Measurements from ENCODE around the gene PRKG1. TPM values are rescaled to one million over a fixed set of nuclear protein-coding genes. Genes with fewer than 3 reads are reported as not detected.

The PRKG1 gene
- total and polyA plus RNA-seq, 2 of the 8 experiments (the other 6 are each of a cell fraction or from before 2014, with no cell fraction given), result 4.2 to 15.2 TPM

GRCh38 chr10:51668336-51668689 is 594.0 kb downstream of the PRKG1 start:
- Histone ChIP-seq H4K91ac (replicated peaks; ENCODE audit: insufficient read length, low read length) (no peak overlapping the region), H3K9ac (replicated peaks in 1 of 4; ENCODE audit: extremely low read depth in 1 of 4, low read depth in 3 of 4, low read length in 3 of 4) (no peak overlapping the region), H2AK5ac (ENCODE audit: low read depth, low read length) (no peak overlapping the region), H3K4me2 (ENCODE audit: insufficient read depth in 1 of 2, low read depth in 2 of 2, low read length in 2 of 2) (no peak overlapping the region), H3K79me1 (ENCODE audit: low read depth, low read length) (no peaks in the 10 kb centered on the region), H2BK15ac (ENCODE audit: low read length) (no peak overlapping the region), H3K23ac (ENCODE audit: insufficient read length) (no peak overlapping the region), H4K8ac (ENCODE audit: extremely low read depth, insufficient read depth, low read length) (no peak overlapping the region), H3K79me2 (ENCODE audit: control insufficient read depth in 1 of 2, insufficient read depth in 2 of 2, low read length in 2 of 2) (no peaks in the 10 kb centered on the region), H3K56ac (replicated peaks; ENCODE audit: insufficient read length, low read depth, low read length) (no peak overlapping the region), H3K9me3 (ENCODE audit: insufficient read depth in 2 of 2, low read depth in 1 of 2, low read length in 1 of 2) (no peaks in the 10 kb centered on the region), H2BK12ac (ENCODE audit: low read depth, low read length) (no peak overlapping the region), H3K27me3 (replicated peaks in 1 of 4; ENCODE audit: control insufficient read depth in 3 of 4, extremely low read depth in 1 of 4, insufficient read depth in 3 of 4, low read length in 3 of 4) (no peaks in the 10 kb centered on the region), H4K20me1 (replicated peaks in 1 of 2; ENCODE audit: control insufficient read depth in 1 of 2, insufficient read depth in 2 of 2, low read length in 2 of 2) (no peaks in the 10 kb centered on the region), H4K5ac (ENCODE audit: insufficient read length, low read depth, low read length) (no peak overlapping the region), H3K4me3 (ENCODE audit: extremely low read depth in 1 of 4, insufficient read depth in 2 of 4, low read depth in 3 of 4, low read length in 4 of 4) (no peak overlapping the region), H3K4ac (replicated peaks; ENCODE audit: insufficient read length, low read depth, low read length) (no peak overlapping the region), H2AFZ (ENCODE audit: low read length) (no peak overlapping the region), H3K14ac (ENCODE audit: insufficient read length) (no peak overlapping the region), H3K23me2 (ENCODE audit: low read depth, low read length) (no peaks in the 10 kb centered on the region), H3K36me3 (ENCODE audit: control insufficient read depth in 2 of 4, insufficient read depth in 4 of 4, low read length in 3 of 4) (no peaks in the 10 kb centered on the region), H3K18ac (ENCODE audit: extremely low read depth, low read length) (no peak overlapping the region), H3K4me1 (replicated peaks in 1 of 4; ENCODE audit: control insufficient read depth in 3 of 4, insufficient read depth in 4 of 4, low read length in 3 of 4) (no peaks in the 10 kb centered on the region), H2BK20ac (ENCODE audit: low read length) (no peak overlapping the region), H2BK5ac (ENCODE audit: low read depth, low read length) (no peak overlapping the region), H2BK120ac (replicated peaks; ENCODE audit: low read depth, low read length) (no peak overlapping the region), H3K27ac (ENCODE audit: low read depth, low read length) (no peak overlapping the region)
- TF ChIP-seq SIX5 (IDR thresholded peaks at IDR 0.05; ENCODE audit: low read depth, low read length) (no peak), MAFK (IDR thresholded peaks at IDR 0.05; ENCODE audit: low read depth, low read length) (no peak)
- no peak for DNase-seq (ENCODE audit: low read depth in 1 of 2, low spot score in 2 of 2)
- ChIA-PET POLR2A (ENCODE audit: partially characterized antibody) (no interaction called here), CTCF (ENCODE audit: partially characterized antibody) (no interaction called here)
- FAIRE-seq, result no peak

Data from H1 (cell line).